Muscle of leg (tissue), 16 donors: ENCODE measurements around the gene BMPER. TPM values are rescaled to one million over a fixed set of nuclear protein-coding genes. Genes with fewer than 3 reads are reported as not detected.
A peak's percentile ranks its signal among the peaks of the same experiment; 100 is the strongest.

Experiments
- DNase-seq: peaks from one replicate; pipeline ENCODE4 v3.0.0; 2013
- H3K27ac ChIP-seq: one replicate; pipeline ENCODE4 v1.5.1; 2013; ENCODE audit warnings: mild to moderate bottlenecking, low read length, control low read depth
- H3K27me3 ChIP-seq: one replicate; pipeline ENCODE4 v1.6.1; 2013; ENCODE audit warnings: low read length; ENCODE audit not compliant: control insufficient read depth, insufficient read depth
- H3K36me3 ChIP-seq: one replicate; pipeline ENCODE4 v1.6.1; 2013; ENCODE audit warnings: low read length; ENCODE audit not compliant: control insufficient read depth, insufficient read depth
- H3K4me1 ChIP-seq: one replicate; pipeline ENCODE4 v1.6.1; 2013; ENCODE audit warnings: low read length; ENCODE audit not compliant: control insufficient read depth, insufficient read depth
- H3K4me3 ChIP-seq: one replicate; pipeline ENCODE4 v1.5.1; 2013; ENCODE audit warnings: low read length, control low read depth
- H3K9me3 ChIP-seq: replicated peaks from 2 replicates; pipeline ENCODE4 v1.6.1; 2013; ENCODE audit warnings: low read depth, low read length; ENCODE audit not compliant: control insufficient read depth
- WGBS: methylation state at CpG from one replicate; pipeline ENCODE4 v1.1.5; 2013; ENCODE audit warnings: missing lambda C conversion rate; ENCODE audit not compliant: insufficient coverage; 5-methylcytosine and 5-hydroxymethylcytosine counted together
- long read RNA-seq, 11 donors: transcript quantifications; one replicate each; lab custom pipeline, GENCODE V29; 2026
- polyA plus RNA-seq, 8 donors: library from polyadenylated mRNA; unstranded; fragments of 120-200 nt; gene quantifications; one replicate each; pipeline versions ENCODE4 v1.2.1 to v1.2.3, GENCODE V29; 2013; ENCODE audit warnings: inconsistent platforms in 1 of 8, low replicate concordance in 1 of 8; ENCODE audit not compliant: insufficient read length in 8 of 8, insufficient read depth in 1 of 8
- total RNA-seq: library from RNA; stranded (reverse); fragments of 120-200 nt; gene quantifications from one replicate; pipeline ENCODE4 v1.2.4, GENCODE V29; 2013

The BMPER gene
- 6.7 TPM for total RNA-seq
- polyA plus RNA-seq: 10 to 100 TPM in 1 of 8 donors, 1 to 10 TPM in 7; 3.8 to 11.0 (median 8.0) TPM
- long read RNA-seq, donor 1: 0 reads
- long read RNA-seq, donor 2: 0 reads
- long read RNA-seq, donor 3: 0 reads
- long read RNA-seq, donor 4: 0 reads
- long read RNA-seq, donor 5, partial matches to known transcripts: 0 of 4 reads
- long read RNA-seq, donor 5, other reads (novel, unspliced or antisense): 0 of 4 reads
- long read RNA-seq, donor 6, partial matches to known transcripts: 0 of 2 reads
- long read RNA-seq, donor 6, other reads (novel, unspliced or antisense): 0 of 2 reads
- long read RNA-seq, donor 7, partial matches to known transcripts: 0 of 1 reads
- long read RNA-seq, donor 7, other reads (novel, unspliced or antisense): 0 of 1 reads
- long read RNA-seq, donor 8: 0 reads
- long read RNA-seq, donor 9, partial matches to known transcripts: 0 of 1 reads
- long read RNA-seq, donor 9, other reads (novel, unspliced or antisense): 0 of 1 reads
- long read RNA-seq, donor 10, partial matches to known transcripts: 0 of 2 reads
- long read RNA-seq, donor 10, other reads (novel, unspliced or antisense): 0 of 2 reads
- long read RNA-seq, donor 11, partial matches to known transcripts: 0 of 1 reads
- long read RNA-seq, donor 11, other reads (novel, unspliced or antisense): 0 of 1 reads

- Histone ChIP-seq H3K27me3 (peaks cover 23% of the 10 kb centered on the region), H3K4me1 (peaks cover 10% of the 10 kb centered on the region), H3K4me3 (peak within 1 kb of the TSS; percentile 73), H3K9me3 (no peaks in the 10 kb centered on the region), H3K27ac (peak within 1 kb of the TSS; percentile 82), H3K36me3 (no peaks in the 10 kb centered on the region)
- peak; percentile 66 for DNase-seq
- WGBS: 1% methylated on average over 26 of the region's 47 CpGs
Observed at GRCh38 chr7:33905389-33906032, at the start of gene BMPER. TSS of gene BMPER (plus strand) at chr7:33905539. CDS start at chr7:33905614, 75 bp downstream.

GRCh38 chr7:33861947-33862346 is 43.4 kb upstream of the BMPER start:
- no peaks in the 10 kb centered on the region for H3K27me3 ChIP-seq

GRCh38 chr7:33862946-33863814 is 42.2 kb upstream of the BMPER start:
- Histone ChIP-seq H3K4me1 (peaks cover 2% of the 10 kb centered on the region), H3K27me3 (no peaks in the 10 kb centered on the region), H3K36me3 (no peaks in the 10 kb centered on the region), H3K4me3 (no peak overlapping the region), H3K9me3 (no peaks in the 10 kb centered on the region), H3K27ac (no peak overlapping the region)
- peak; percentile 36 for DNase-seq
- 35% methylated on average over 4 of the region's 10 CpGs for WGBS

More at GRCh38 chr7:33861947-33862346, 43.4 kb upstream of the BMPER start:
- no peak for DNase-seq
- Histone ChIP-seq H3K9me3 (no peaks in the 10 kb centered on the region), H3K36me3 (no peaks in the 10 kb centered on the region), H3K27ac (no peak overlapping the region), H3K4me1 (peaks cover 2% of the 10 kb centered on the region), H3K4me3 (no peak overlapping the region)

GRCh38 chr7:33868166-33868565 is 37.2 kb upstream of the BMPER start:
- Histone ChIP-seq H3K4me1 (peaks cover 2% of the 10 kb centered on the region), H3K27me3 (no peaks in the 10 kb centered on the region), H3K36me3 (no peaks in the 10 kb centered on the region), H3K4me3 (no peak overlapping the region), H3K9me3 (no peaks in the 10 kb centered on the region), H3K27ac (no peak overlapping the region)
- no peak for DNase-seq
- WGBS: no CpG with 5 or more reads among the region's 8 CpGs

DNA sequence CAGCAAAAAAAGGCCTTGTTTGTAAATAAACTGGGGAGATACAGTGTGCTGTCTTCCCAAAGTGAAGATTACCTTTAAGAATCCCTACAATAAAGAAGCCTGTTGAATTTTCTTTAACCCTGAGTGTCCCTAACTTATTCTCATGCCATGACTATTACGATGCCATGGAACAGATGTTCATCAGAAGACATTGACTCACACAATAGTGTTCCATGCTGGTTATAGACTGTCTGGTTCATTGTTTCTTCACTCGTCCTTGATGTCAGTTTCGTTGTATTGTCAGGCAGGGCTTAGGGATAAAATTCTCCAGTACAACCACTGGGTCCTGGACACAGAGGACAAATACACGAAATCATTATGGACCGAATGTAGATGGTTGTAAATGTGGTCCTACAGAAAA is 36.2 kb upstream of the BMPER start:
- Histone ChIP-seq H3K27ac (no peak overlapping the region), H3K9me3 (no peaks in the 10 kb centered on the region), H3K4me3 (no peak overlapping the region), H3K4me1 (no peaks in the 10 kb centered on the region), H3K36me3 (no peaks in the 10 kb centered on the region), H3K27me3 (no peaks in the 10 kb centered on the region)
- no CpG with 5 or more reads among the region's 5 CpGs for WGBS
- no peak for DNase-seq

DNA sequence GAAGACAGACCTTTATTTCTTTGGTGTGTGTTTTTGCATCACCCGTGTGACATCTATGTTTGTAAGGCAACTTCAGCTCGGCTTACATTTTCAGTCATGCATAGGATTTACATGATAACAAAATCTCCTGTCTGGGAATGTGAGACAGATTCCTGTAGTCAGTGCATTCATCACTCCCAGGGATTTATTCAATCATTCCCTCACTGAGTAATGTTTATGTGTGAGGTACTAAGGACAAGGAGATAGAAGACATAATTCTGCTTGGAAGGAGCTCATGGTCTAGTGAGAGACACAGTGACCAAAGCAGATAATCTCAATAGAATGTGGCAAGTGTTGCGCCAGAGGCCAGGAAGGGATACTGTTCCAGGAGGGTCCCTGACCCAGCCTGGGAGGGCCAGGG is 35.2 kb upstream of the BMPER start:
- Histone ChIP-seq H3K27me3 (no peaks in the 10 kb centered on the region), H3K4me3 (no peak overlapping the region), H3K27ac (no peak overlapping the region), H3K4me1 (no peaks in the 10 kb centered on the region), H3K9me3 (no peaks in the 10 kb centered on the region), H3K36me3 (no peaks in the 10 kb centered on the region)
- WGBS: 100% methylated on average over 1 of the region's 3 CpGs
- no peak for DNase-seq

GRCh38 chr7:33872870-33873269 is 32.5 kb upstream of the BMPER start:
- Histone ChIP-seq H3K36me3 (no peaks in the 10 kb centered on the region), H3K27me3 (no peaks in the 10 kb centered on the region), H3K4me1 (no peaks in the 10 kb centered on the region), H3K27ac (no peak overlapping the region), H3K4me3 (no peak overlapping the region), H3K9me3 (no peaks in the 10 kb centered on the region)
- WGBS: no CpG with 5 or more reads among the region's 4 CpGs
- no peak for DNase-seq

- Histone ChIP-seq H3K4me3 (no peak overlapping the region), H3K9me3 (no peaks in the 10 kb centered on the region), H3K36me3 (no peaks in the 10 kb centered on the region), H3K27ac (no peak overlapping the region), H3K27me3 (no peaks in the 10 kb centered on the region), H3K4me1 (no peaks in the 10 kb centered on the region)
- WGBS: 100% methylated on average over 1 of the region's 1 CpG
- DNase-seq: no peak
Observed at GRCh38 chr7:33873518-33873917, 31.8 kb upstream of the BMPER start.

- no peak for DNase-seq
- Histone ChIP-seq H3K4me1 (no peaks in the 10 kb centered on the region), H3K27ac (no peak overlapping the region), H3K27me3 (no peaks in the 10 kb centered on the region), H3K36me3 (no peaks in the 10 kb centered on the region), H3K9me3 (no peaks in the 10 kb centered on the region), H3K4me3 (no peak overlapping the region)
- no CpG with 5 or more reads among the region's 4 CpGs for WGBS
Observed at GRCh38 chr7:33873981-33874750, 31.2 kb upstream of the BMPER start.
